OCI-LY1 (cell line): Measurements from ENCODE around the gene SLC25A44.

Experiments
- EZH2 ChIP-seq: fragments of 200-600 bp; sonication (generic), shearing (Covaris generic); IDR thresholded peaks from 2 replicates; pipeline ENCODE4 v1.8.0; 2017; ENCODE audit warnings: borderline replicate concordance, mixed run types, mild to moderate bottlenecking, antibody characterized with exemption, low read length, moderate library complexity, mixed read lengths
- TF ChIP-seq, protein P1 (sequence below): fragments of 200-600 bp; sonication (generic), shearing (Covaris generic); IDR thresholded peaks from 2 replicates; pipeline ENCODE4 v1.5.1; 2017; ENCODE audit warnings: mild to moderate bottlenecking, antibody characterized with exemption, low read length, moderate library complexity, mixed read lengths

- TF ChIP-seq, protein P1, sequence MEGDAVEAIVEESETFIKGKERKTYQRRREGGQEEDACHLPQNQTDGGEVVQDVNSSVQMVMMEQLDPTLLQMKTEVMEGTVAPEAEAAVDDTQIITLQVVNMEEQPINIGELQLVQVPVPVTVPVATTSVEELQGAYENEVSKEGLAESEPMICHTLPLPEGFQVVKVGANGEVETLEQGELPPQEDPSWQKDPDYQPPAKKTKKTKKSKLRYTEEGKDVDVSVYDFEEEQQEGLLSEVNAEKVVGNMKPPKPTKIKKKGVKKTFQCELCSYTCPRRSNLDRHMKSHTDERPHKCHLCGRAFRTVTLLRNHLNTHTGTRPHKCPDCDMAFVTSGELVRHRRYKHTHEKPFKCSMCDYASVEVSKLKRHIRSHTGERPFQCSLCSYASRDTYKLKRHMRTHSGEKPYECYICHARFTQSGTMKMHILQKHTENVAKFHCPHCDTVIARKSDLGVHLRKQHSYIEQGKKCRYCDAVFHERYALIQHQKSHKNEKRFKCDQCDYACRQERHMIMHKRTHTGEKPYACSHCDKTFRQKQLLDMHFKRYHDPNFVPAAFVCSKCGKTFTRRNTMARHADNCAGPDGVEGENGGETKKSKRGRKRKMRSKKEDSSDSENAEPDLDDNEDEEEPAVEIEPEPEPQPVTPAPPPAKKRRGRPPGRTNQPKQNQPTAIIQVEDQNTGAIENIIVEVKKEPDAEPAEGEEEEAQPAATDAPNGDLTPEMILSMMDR: no peak
- no peak for TF ChIP-seq EZH2
These were observed 59.7 kb downstream of the SLC25A44 start for GRCh38 chr1:156253634-156254033.
